Superior temporal gyrus (tissue), 1 donor: Measurements from ENCODE around the gene ARHGAP45.
"Not testable (repeated sequence)": the region's sequence is repeated elsewhere in the genome, so short reads cannot be mapped to it uniquely, and the experiment has no call there.

Experiments used
- DNase-seq: peaks from one replicate; pipeline ENCODE4 v3.0.0-alpha.2; 2016; ENCODE audit errors: extremely low spot score

Gene ARHGAP45, protein sequence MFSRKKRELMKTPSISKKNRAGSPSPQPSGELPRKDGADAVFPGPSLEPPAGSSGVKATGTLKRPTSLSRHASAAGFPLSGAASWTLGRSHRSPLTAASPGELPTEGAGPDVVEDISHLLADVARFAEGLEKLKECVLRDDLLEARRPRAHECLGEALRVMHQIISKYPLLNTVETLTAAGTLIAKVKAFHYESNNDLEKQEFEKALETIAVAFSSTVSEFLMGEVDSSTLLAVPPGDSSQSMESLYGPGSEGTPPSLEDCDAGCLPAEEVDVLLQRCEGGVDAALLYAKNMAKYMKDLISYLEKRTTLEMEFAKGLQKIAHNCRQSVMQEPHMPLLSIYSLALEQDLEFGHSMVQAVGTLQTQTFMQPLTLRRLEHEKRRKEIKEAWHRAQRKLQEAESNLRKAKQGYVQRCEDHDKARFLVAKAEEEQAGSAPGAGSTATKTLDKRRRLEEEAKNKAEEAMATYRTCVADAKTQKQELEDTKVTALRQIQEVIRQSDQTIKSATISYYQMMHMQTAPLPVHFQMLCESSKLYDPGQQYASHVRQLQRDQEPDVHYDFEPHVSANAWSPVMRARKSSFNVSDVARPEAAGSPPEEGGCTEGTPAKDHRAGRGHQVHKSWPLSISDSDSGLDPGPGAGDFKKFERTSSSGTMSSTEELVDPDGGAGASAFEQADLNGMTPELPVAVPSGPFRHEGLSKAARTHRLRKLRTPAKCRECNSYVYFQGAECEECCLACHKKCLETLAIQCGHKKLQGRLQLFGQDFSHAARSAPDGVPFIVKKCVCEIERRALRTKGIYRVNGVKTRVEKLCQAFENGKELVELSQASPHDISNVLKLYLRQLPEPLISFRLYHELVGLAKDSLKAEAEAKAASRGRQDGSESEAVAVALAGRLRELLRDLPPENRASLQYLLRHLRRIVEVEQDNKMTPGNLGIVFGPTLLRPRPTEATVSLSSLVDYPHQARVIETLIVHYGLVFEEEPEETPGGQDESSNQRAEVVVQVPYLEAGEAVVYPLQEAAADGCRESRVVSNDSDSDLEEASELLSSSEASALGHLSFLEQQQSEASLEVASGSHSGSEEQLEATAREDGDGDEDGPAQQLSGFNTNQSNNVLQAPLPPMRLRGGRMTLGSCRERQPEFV

GRCh38 chr19:1066748-1067340 lies at the start of gene ARHGAP45:
Gene ARHGAP45, plus strand, starts transcription at chr19:1067167. Its CDS starts 239 bp downstream, at chr19:1067406.
- no peak for DNase-seq

DNA sequence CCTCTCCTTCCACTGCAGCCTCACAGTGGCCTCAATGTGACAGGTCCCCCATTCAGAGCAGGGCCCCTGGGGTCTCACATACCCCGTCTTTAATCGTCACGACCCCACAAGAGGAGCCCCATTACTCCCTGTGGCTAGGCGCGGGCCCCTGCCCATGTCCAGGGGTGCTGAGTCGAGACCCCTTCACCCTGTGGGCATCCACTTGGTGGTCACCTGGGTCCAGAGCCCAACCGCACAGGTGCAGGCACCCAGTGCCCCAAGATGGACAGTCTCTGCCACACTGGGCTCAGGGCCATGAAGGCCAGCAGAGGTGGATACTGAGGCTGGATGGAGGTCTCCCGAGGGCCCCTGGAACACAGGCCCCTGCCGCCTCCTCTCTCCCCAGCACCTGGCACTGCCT lies 49.1 kb upstream of the ARHGAP45 start:
- no peak for DNase-seq

DNA sequence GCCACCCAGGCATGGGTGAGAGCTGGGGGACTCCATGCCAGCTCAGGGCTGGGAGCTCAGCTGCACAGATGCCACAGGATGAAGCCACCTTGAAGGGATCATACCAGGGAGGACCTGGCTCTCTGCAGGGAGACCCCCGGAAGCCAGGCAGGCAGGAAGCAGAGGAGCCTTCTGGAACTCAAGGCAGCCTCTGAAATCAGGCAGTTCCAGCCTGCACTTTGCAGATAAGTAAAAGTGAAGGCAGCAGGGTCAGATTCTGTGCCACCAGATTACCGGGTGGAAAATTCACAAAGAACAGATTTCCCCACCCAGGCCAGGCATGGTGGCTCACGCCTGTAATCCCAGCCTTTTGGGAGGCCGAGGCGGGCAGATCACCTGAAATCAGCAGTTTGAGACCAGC lies 48.6 kb upstream of the ARHGAP45 start:
- no peak for DNase-seq

GRCh38 chr19:1018932-1019615 lies 47.9 kb upstream of the ARHGAP45 start:
- DNase-seq: no peak

DNA sequence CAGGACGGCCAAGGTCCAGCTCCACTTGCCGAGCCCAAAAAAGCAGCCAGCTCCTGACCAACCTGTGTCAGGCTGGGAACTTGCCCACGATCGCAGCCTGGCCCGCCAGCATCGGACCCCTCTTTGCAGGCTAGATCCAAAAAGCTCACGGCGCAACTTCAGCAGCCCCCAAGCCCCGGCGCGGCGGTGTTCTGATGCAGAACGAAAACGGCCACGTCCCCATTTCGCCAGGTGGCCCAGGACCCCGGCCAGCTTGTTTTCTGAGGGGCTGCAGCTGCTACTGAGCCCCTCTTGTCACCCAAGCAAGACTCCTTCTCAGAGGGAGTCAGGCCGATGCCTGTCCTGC lies 47.4 kb upstream of the ARHGAP45 start:
- DNase-seq: no peak

- no peak for DNase-seq
These were observed 46.7 kb upstream of the ARHGAP45 start for GRCh38 chr19:1019980-1020867.

DNA sequence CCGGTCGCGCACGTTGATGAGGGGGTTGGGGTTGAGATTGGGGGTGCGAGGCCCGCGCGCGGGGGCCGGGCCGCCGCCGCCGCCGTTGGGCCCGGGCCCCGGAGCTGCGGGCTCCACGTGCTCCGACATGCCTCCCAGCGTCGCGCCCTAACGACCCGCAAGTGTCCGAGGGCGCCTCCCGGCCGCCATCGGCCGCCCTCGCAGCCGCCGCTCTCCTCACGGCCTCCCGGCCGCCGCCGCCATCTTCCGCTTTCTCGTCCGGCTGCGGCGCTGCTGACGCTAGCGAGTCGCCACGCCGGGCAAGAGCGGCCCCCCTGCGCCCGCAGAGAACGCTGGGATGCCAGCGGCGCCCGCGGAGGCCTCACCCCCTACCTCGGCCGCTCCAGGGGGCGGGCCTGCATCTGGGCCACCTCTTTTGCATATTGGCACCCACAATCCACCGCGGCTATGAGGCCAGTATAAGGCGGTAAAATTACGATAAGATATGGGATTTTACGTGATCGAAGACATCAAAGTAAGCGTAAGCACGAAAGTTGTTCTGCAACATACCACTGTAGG lies 46.0 kb upstream of the ARHGAP45 start, which contains the start of gene TMEM259:
Gene TMEM259, minus strand, starts transcription at position 256 of the 558 bp plus-strand sequence. Its CDS starts 127 bp downstream, at position 129.
- peak; percentile 99 for DNase-seq

GRCh38 chr19:1023883-1024188 lies 43.1 kb upstream of the ARHGAP45 start:
- DNase-seq: not testable (repeated sequence)

DNA sequence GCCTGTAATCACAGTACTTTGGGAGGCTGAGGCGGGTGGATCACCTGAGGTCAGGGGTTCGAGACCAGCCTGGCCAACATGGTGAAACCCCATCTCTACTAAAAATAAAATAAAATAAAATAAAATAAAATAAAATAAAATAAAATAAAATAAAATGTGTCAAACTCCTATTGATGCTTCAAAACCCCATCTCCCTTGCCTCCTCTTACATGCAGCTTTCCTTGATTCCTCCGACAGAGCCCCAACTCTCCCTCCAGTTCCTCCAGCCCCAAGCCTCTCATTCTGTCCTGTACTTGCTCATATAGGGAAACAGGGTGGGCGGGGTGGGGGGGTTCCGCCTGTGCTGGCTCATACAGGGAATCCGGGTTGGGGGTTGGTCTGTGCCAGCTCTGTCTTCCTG lies 41.9 kb upstream of the ARHGAP45 start:
- not testable (repeated sequence) for DNase-seq

GRCh38 chr19:1025960-1026782 lies 40.8 kb upstream of the ARHGAP45 start, which contains the start of gene CNN2:
Gene CNN2, plus strand, starts transcription at chr19:1026608. Its CDS starts 54 bp downstream, at chr19:1026662.
- no peak for DNase-seq

- no peak for DNase-seq
These were observed 40.0 kb upstream of the ARHGAP45 start for GRCh38 chr19:1026783-1027649.

GRCh38 chr19:1027650-1028061 lies 39.3 kb upstream of the ARHGAP45 start:
- DNase-seq: no peak

DNA sequence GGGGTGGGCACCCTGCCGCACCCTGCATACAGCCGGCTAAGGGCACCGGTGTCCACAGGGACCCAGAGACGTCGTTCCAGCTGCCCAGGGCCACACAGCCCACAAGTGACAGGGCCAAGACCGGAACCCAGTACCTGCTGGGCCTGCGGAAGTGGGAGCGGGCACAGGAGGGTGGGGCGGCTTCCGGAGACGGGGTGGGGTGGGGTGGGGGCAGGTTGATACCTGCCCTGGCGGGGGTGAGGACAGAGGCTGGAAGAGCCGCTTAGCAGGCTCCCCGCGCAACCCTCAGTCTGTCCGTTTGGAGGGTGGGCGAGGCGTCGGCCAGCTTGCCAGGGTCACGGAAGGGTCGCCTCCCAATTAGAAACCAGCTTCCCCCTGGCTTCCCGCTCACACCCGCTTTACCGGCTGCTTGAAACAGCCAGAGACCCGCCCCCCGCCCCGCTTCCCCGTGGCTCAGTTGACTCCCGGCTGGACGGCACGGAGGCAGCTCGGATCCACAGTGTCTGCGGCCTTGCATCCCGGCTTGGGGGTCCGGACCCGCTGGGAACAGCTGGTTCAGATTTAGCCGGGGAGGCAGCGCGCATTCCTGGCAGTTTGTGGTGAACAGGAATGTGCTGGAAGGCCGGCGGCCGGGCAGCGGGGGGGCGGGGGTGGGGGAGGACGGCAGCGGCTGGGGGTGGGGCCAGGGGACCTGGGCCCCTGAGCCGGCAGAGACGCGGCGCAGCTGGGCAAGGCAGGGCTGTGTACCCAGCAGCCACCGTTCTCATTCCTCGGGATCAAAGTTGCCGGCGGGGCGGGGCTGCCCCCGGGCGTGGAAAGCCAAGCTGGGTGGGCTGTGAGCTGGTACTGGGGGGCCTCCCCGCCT lies 38.7 kb upstream of the ARHGAP45 start:
- DNase-seq: no peak

- no peak for DNase-seq
These were observed 34.6 kb upstream of the ARHGAP45 start for GRCh38 chr19:1032264-1032867.

DNA sequence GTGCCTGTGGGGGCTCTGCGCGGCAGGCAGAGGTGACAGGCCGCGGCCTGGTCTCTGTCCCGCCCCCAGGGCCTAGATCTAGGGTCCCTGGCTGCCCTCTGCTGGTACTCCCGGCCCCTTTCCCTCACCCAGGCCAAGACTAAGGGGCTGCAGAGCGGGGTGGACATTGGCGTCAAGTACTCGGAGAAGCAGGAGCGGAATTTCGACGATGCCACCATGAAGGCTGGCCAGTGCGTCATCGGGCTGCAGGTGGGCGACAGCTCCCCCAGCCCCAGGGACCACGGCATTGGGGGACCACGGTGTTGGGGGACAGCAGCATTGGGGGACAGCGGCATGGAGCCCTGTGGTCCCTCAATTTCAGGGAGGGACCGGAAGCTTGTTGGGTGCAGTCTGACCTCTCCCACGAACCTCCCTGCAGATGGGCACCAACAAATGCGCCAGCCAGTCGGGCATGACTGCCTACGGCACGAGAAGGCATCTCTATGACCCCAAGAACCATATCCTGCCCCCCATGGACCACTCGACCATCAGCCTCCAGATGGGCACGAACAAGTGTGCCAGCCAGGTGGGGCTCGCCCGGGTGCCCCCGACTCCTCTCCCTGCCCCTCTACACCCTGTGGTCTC lies 30.9 kb upstream of the ARHGAP45 start:
- DNase-seq: no peak

GRCh38 chr19:1037621-1038064 lies 29.3 kb upstream of the ARHGAP45 start:
- no peak for DNase-seq
